Mesenchymal stem cell (in vitro differentiated cells and primary cell): ENCODE data around the gene MCM3.

Experiments used
- DNase-seq: peaks from one replicate; pipeline ENCODE4 v3.0.0-alpha.2; 2013
- H2AFZ ChIP-seq: one replicate; pipeline ENCODE4 v1.6.1; 2013; ENCODE audit warnings: low read depth, mild to moderate bottlenecking, control low read depth, inconsistent platforms, low read length, moderate library complexity
- H2AK5ac ChIP-seq: 2 replicates; pipeline ENCODE4 v1.6.1; 2013; ENCODE audit warnings: low read length, moderate library complexity, mild to moderate bottlenecking, inconsistent platforms; ENCODE audit not compliant: severe bottlenecking
- H2BK120ac ChIP-seq: one replicate; pipeline ENCODE4 v1.6.1; 2013; ENCODE audit warnings: low read depth, mild to moderate bottlenecking, inconsistent platforms, low read length, moderate library complexity
- H2BK12ac ChIP-seq, 2 experiments: one replicate each; pipeline ENCODE4 v1.6.1; 2013; ENCODE audit warnings: inconsistent platforms in 2 of 2, low read length in 2 of 2, mild to moderate bottlenecking in 2 of 2, moderate library complexity in 2 of 2, control low read depth in 1 of 2
- H2BK15ac ChIP-seq: one replicate; pipeline ENCODE4 v1.6.1; 2013; ENCODE audit warnings: mild to moderate bottlenecking, low read depth, inconsistent platforms; ENCODE audit not compliant: poor library complexity, severe bottlenecking
- H2BK5ac ChIP-seq: 2 replicates; pipeline ENCODE4 v1.6.1; 2013; ENCODE audit warnings: low read depth, mild to moderate bottlenecking, low read length, control low read depth, inconsistent platforms; ENCODE audit not compliant: poor library complexity, severe bottlenecking
- H3K14ac ChIP-seq, 2 experiments: one replicate each; pipeline ENCODE4 v1.6.1; 2013; ENCODE audit warnings: inconsistent platforms in 2 of 2, low read length in 2 of 2, control low read depth in 1 of 2, mild to moderate bottlenecking in 1 of 2, moderate library complexity in 1 of 2
- H3K18ac ChIP-seq, 2 experiments: one replicate each; pipeline ENCODE4 v1.6.1; 2013; ENCODE audit warnings: inconsistent platforms in 2 of 2, low read length in 2 of 2, control low read depth in 1 of 2, low read depth in 1 of 2, mild to moderate bottlenecking in 1 of 2
- H3K23ac ChIP-seq, 2 experiments: one replicate each; pipeline ENCODE4 v1.6.1; 2013; ENCODE audit warnings: inconsistent platforms in 2 of 2, low read length in 2 of 2, mild to moderate bottlenecking in 2 of 2, moderate library complexity in 2 of 2, control low read depth in 1 of 2
- H3K27ac ChIP-seq: 2 replicates; pipeline ENCODE4 v1.5.1; 2013; ENCODE audit warnings: mild to moderate bottlenecking, moderate library complexity, low read length, control low read depth, inconsistent platforms; ENCODE audit not compliant: poor library complexity, severe bottlenecking
- H3K27me3 ChIP-seq, 2 experiments: 2 replicates each; pipeline versions ENCODE4 v1.6.1 to v1.7.0; 2013; ENCODE audit warnings: low read length in 2 of 2, mild to moderate bottlenecking in 2 of 2, moderate library complexity in 2 of 2, control low read depth in 1 of 2, inconsistent platforms in 1 of 2; ENCODE audit not compliant: control insufficient read depth in 1 of 2, insufficient read depth in 1 of 2
- H3K36me3 ChIP-seq, 2 experiments: 2 replicates each; pipeline versions ENCODE4 v1.6.1 to v1.7.0; 2013; ENCODE audit warnings: low read length in 2 of 2, control low read depth in 1 of 2, inconsistent platforms in 1 of 2, low read depth in 1 of 2, mild to moderate bottlenecking in 1 of 2; ENCODE audit not compliant: insufficient read depth in 2 of 2, control insufficient read depth in 1 of 2
- H3K4ac ChIP-seq, 2 experiments: one replicate each; pipeline ENCODE4 v1.6.1; 2013; ENCODE audit warnings: inconsistent platforms in 2 of 2, low read length in 2 of 2, mild to moderate bottlenecking in 2 of 2, moderate library complexity in 2 of 2, control low read depth in 1 of 2, low read depth in 1 of 2
- H3K4me1 ChIP-seq: 2 replicates; pipeline ENCODE4 v1.6.1; 2013; ENCODE audit warnings: low read depth, low read length, control low read depth; ENCODE audit not compliant: control insufficient read depth, insufficient read depth
- H3K4me2 ChIP-seq: 2 replicates; pipeline ENCODE4 v1.6.1; 2013; ENCODE audit warnings: low read length, mild to moderate bottlenecking, inconsistent platforms; ENCODE audit not compliant: poor library complexity, severe bottlenecking
- H3K4me3 ChIP-seq, 2 experiments: 2 replicates each; pipeline versions ENCODE4 v1.5.1 to v1.7.0; 2013; ENCODE audit warnings: low read length in 2 of 2, mild to moderate bottlenecking in 2 of 2, control low read depth in 1 of 2, low read depth in 1 of 2; ENCODE audit not compliant: insufficient read depth in 1 of 2
- H3K79me1 ChIP-seq: replicated peaks from 2 replicates; pipeline ENCODE4 v1.6.1; 2013; ENCODE audit warnings: mild to moderate bottlenecking, control low read depth, low read length, inconsistent platforms; ENCODE audit not compliant: poor library complexity, severe bottlenecking
- H3K9ac ChIP-seq: 2 replicates; pipeline ENCODE4 v1.7.0; 2013; ENCODE audit warnings: mild to moderate bottlenecking, low read length, moderate library complexity
- H3K9me3 ChIP-seq: 2 replicates; pipeline ENCODE4 v1.7.0; 2013; ENCODE audit warnings: mild to moderate bottlenecking, low read length; ENCODE audit not compliant: control insufficient read depth
- H4K8ac ChIP-seq: one replicate; pipeline ENCODE4 v1.6.1; 2013; ENCODE audit warnings: inconsistent platforms, mild to moderate bottlenecking, low read length, moderate library complexity
- H4K91ac ChIP-seq: one replicate; pipeline ENCODE4 v1.6.1; 2013; ENCODE audit warnings: mild to moderate bottlenecking, low read length, inconsistent platforms
- WGBS: methylation state at CpG from one replicate; pipeline ENCODE4 v1.1.7; 2013; ENCODE audit warnings: mixed read lengths; 5-methylcytosine and 5-hydroxymethylcytosine counted together

MCM3 gene

DNA sequence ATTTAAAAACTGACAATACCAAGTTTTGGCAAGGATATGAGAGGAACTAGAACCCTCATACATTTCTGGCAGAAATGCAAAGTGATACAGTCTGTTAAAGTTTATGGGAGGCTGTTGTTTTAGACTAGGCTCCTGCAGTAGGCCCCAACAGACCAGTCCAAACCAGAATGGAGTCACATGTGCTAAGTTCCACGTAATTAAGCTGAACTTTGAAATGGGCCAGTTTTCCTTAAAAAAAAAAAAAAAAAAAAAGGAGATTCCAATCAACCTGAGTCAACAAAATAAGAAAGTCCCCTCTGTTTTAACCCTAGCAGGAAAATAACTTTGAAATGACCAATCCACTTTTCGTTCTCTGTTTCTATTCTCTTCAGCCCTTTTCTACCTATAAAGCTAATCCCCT lies 66.8 kb downstream of the MCM3 start:
- Histone ChIP-seq H2AK5ac (no peak overlapping the region), H4K91ac (no peak overlapping the region), H3K14ac (no peak overlapping the region), H3K4me3 (no peak overlapping the region), H3K4ac (no peak overlapping the region), H3K4me2 (no peak overlapping the region), H3K18ac (no peak overlapping the region), H3K23ac (no peak overlapping the region), H3K36me3 (no peaks in the 10 kb centered on the region), H2BK120ac (no peak overlapping the region), H3K9me3 (no peaks in the 10 kb centered on the region), H4K8ac (no peak overlapping the region), H3K9ac (no peak overlapping the region), H3K27me3 (peaks cover 4 to 9% of the 10 kb centered on the region in 2 experiments), H2BK5ac (no peak overlapping the region), H2BK12ac (no peak overlapping the region), H2AFZ (no peak overlapping the region), H3K4me1 (no peaks in the 10 kb centered on the region), H3K79me1 (no peaks in the 10 kb centered on the region), H3K27ac (no peak overlapping the region), H2BK15ac (no peak overlapping the region)
- WGBS = 61% methylated on average over 2 of the region's 2 CpGs
- DNase-seq = no peak

- H2BK120ac ChIP-seq = no peak overlapping the region
- no peak overlapping the region for H3K14ac ChIP-seq
- no peak overlapping the region for H3K18ac ChIP-seq
- no peaks in the 10 kb centered on the region for H3K4me1 ChIP-seq
- H3K27ac ChIP-seq = no peak overlapping the region
- H3K9me3 ChIP-seq = no peaks in the 10 kb centered on the region
- no peaks in the 10 kb centered on the region for H3K36me3 ChIP-seq
- H3K4ac ChIP-seq = no peak overlapping the region
- H2BK15ac ChIP-seq = no peak overlapping the region
- peaks cover 0 to 12% of the 10 kb centered on the region in 2 experiments for H3K27me3 ChIP-seq
- no peak overlapping the region for H3K4me2 ChIP-seq
- 81% methylated on average over 5 of the region's 5 CpGs for WGBS
- no peak overlapping the region for H3K4me3 ChIP-seq
- H3K9ac ChIP-seq = no peak overlapping the region
- H4K8ac ChIP-seq = no peak overlapping the region
- H4K91ac ChIP-seq = no peak overlapping the region
- H2BK5ac ChIP-seq = no peak overlapping the region
- H3K79me1 ChIP-seq = no peaks in the 10 kb centered on the region
- no peak overlapping the region for H2AFZ ChIP-seq
- DNase-seq = no peak
- H3K23ac ChIP-seq = no peak overlapping the region
- no peak overlapping the region for H2AK5ac ChIP-seq
- no peak overlapping the region for H2BK12ac ChIP-seq
Measured at GRCh38 chr6:52216932-52217575, 67.5 kb downstream of the MCM3 start.

DNA sequence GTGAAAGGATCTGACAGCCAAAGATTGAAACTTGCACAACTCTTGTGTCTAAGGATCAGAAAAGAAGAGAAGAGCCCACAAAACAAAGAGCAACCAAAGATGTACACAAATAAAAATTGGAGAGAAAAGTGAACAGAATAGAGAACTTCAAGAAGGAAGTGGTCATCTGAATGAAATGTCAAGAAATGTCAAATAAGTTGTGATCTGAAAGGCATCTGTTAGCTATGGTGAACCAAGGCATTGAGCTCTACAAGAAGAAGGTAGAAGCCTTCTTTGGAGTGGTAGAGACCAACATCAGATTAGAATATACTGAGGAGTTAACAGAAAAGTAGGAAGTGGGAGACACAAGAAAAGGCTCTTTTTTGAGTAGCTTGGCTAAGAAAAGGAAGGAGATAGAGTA lies 68.8 kb downstream of the MCM3 start:
- peaks cover 0 to 20% of the 10 kb centered on the region in 2 experiments for H3K27me3 ChIP-seq
- H3K18ac ChIP-seq = no peak overlapping the region
- H2AFZ ChIP-seq = no peak overlapping the region
- H3K4ac ChIP-seq = no peak overlapping the region
- H3K4me2 ChIP-seq = no peak overlapping the region
- no peak overlapping the region for H3K14ac ChIP-seq
- no peaks in the 10 kb centered on the region for H3K79me1 ChIP-seq
- H3K27ac ChIP-seq = no peak overlapping the region
- no peak overlapping the region for H4K8ac ChIP-seq
- no peaks in the 10 kb centered on the region for H3K36me3 ChIP-seq
- H2BK15ac ChIP-seq = no peak overlapping the region
- H2BK120ac ChIP-seq = no peak overlapping the region
- no peak overlapping the region for H2AK5ac ChIP-seq
- H3K9ac ChIP-seq = no peak overlapping the region
- no peak overlapping the region for H4K91ac ChIP-seq
- no peak overlapping the region for H2BK12ac ChIP-seq
- no peak overlapping the region for H3K23ac ChIP-seq
- H3K4me1 ChIP-seq = no peaks in the 10 kb centered on the region
- H2BK5ac ChIP-seq = no peak overlapping the region
- no peak overlapping the region for H3K4me3 ChIP-seq
- H3K9me3 ChIP-seq = no peaks in the 10 kb centered on the region
- DNase-seq = no peak
